Spleen (tissue), 7 donors: ENCODE measurements around the gene EXOC3.

Experiments
- CTCF ChIP-seq, 11 experiments: fragments of 200-600 bp in 7 of 11; fragments of 450-650 bp in 4 of 11; sonication (generic) in 4 of 11; IDR thresholded peaks in 8 of 11; conservative IDR thresholded peaks in 3 of 11; 1 replicate in 7 of 11; 2 replicates in 4 of 11; pipeline versions ENCODE4 v1.4.0 to v1.8.0; 2016 to 2021; ENCODE audit warnings: antibody characterized with exemption in 11 of 11, inconsistent platforms in 4 of 11, mild to moderate bottlenecking in 1 of 11
- POLR2A ChIP-seq, 3 donors: fragments of 450-650 bp; IDR thresholded peaks; one replicate each; pipeline ENCODE4 v1.5.1; 2017; ENCODE audit warnings: antibody characterized with exemption in 3 of 3, mild to moderate bottlenecking in 1 of 3
- donor health status: DM: no; HTN: no; CAD: no; lungs with moderate emphysema.
- donor health status: DM: no; HTN: no; CAD: no.
- donor health status: DM: no; HTN: no; CAD: no.

GRCh38 chr5:459562-460272, 16.7 kb downstream of the EXOC3 start:
- TF ChIP-seq CTCF (IDR thresholded peaks at IDR 0.05 in 8 of 11, conservative IDR thresholded peaks at IDR 0.05 in 3 of 11), result no peak
- TF ChIP-seq POLR2A (IDR thresholded peaks at IDR 0.05), result no peak
